GM19328 (cell line): ENCODE data around the gene ZDHHC19.
"Not testable (repeated sequence)": the region's sequence is repeated elsewhere in the genome, so short reads cannot be mapped to it uniquely, and the experiment has no call there.

Experiments used
- ATAC-seq: cut with Tn5 transposase; IDR thresholded peaks from one replicate; pipeline ENCODE4 v1.9.1; 2021; ENCODE audit warnings: mild to moderate bottlenecking, moderate library complexity; ENCODE audit not compliant: unreplicated experiment

ZDHHC19 gene

DNA sequence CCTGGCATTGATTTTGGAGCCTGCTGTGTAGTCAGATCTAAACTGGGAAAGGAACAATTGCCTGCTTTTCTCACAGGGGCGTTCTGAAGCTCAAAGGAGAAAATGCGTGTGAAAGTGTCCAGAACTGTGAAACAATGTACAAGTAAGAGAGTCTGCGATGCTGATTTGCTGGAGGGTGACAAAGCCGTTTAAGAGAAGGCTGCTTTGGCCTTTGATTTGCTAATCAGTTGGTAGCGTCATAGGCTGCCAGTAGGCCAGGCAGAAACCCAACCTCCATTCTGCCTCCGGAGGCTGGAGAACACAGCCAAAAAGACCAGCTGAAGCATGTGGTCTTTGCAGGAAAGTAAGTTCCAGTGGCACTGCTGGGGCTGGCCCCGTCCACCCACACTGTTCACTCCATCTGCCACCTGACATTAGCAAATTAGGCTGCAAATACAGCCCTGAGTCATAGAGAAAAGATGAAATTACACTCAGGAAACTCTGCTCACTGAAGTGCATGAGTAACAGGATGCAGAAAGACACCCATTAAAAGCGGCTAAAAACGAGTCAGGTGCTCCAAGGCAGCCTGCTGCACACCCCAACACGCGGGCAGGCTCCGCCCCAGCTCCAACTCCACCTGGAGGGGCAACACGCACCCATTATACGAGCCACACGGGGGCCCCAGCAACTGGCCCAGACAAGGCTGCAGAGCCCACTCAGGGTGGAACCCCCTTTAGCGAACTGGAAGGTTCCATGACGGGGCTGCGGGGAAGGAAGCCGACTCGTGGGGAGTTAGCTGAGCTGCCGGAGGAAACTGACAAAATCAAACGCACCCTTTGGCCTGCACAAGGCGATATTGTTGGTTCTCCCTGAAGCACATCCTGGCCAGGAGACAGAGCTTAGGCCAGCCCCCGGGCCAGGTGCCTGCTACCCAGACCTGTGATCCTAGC lies 31.6 kb downstream of the ZDHHC19 start:
- peak; percentile 62 for ATAC-seq

DNA sequence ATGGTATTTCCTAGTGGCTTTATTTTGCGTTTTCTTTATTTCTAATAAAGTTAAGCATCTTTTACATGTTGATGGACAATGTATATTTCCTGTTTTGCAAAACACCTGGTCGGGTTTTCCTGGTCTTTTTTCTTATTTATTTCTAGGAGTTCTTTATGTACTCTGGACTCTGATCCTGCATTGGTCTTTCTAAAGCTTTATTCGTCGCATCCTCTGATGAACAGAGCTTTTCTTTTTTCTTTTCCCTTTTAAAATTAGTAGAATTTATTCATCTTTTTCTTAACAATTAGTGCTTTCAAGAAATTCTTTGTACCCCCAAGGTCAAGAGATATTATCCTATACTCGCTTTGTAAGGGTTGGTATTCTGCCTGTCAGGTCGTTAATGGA lies 32.2 kb downstream of the ZDHHC19 start:
- no peak for ATAC-seq

DNA sequence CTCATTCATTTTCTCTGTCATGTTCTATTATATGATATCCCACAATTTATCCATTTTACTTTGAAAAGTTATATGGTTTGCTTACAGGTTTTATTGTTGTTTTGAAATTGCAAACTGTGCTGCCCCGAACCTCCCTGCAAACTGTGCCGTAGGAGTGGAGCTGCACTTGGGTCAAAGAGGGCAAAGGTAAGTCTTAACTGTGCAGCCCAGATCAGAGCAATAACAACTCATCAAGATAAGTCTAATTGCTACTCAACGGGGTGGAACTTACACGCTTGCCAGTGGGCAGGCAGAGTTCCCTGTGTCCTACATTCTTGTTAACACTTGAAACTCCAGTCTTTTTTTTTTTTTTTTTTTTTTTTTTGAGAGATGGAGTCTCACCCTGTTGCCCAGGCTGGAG lies 33.2 kb downstream of the ZDHHC19 start:
- ATAC-seq = no peak

DNA sequence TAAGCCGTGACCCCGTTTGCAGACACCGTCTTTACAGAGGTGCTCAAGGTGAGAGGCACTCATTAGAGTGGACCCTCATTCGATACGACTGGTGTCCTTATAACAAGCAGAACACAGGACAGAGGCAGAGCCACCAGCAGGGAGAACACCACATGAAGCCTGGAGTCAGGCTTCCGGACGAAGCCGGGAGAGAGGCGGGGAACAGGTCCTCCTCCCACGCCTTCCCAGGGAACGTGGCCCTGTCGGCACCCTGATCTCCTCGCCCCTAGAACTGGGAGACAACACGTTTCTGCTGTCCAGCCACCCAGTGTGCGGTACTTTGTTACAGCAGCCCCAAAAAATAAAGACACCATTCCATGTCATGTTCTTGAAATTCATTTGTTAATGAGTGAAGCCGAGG lies 33.6 kb downstream of the ZDHHC19 start:
- ATAC-seq = no peak

DNA sequence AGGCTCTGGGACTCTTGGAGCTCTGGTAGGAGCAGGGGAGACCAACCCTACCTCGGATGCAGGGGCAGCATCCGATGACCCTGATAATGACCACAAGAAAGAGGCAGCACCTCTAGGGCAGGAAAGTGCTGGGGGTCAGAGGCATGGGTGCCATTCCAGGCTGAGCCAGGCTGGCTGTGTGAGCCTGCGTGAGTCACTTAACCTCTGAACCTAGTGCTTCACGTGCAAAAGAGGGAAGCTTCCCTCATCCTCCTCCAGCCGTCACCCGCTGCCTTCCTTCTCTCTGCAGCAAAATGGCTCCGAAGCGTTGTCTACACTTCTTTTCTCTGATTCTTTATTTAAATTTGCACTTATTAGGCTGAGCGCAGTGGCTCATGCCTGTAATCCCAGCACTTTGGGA lies 35.5 kb downstream of the ZDHHC19 start:
- ATAC-seq = no peak

DNA sequence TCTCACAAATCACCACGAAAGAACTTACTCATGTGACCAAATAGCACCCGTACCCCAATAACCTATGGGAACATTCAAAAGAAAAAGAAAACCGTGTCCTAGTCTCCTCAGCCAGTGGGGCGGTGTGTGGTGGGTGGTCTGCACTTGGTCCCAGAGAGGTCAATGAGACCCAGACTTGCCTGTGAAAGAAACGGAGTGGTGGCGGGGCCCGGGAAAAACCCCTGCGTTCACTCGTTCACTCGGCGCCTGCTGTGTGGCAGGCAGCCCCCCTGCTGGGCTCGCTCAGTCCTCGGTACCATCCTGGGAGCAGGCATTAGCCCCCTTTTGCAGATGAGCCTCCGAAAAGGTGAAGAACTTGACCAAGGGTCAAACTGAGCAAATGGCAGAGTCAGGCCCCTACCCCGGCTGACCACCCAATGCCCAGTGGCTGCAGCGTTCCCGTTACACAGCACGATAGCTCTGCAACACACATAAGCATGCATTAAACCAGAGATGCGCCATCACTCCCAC lies 36.0 kb downstream of the ZDHHC19 start:
- ATAC-seq = no peak

DNA sequence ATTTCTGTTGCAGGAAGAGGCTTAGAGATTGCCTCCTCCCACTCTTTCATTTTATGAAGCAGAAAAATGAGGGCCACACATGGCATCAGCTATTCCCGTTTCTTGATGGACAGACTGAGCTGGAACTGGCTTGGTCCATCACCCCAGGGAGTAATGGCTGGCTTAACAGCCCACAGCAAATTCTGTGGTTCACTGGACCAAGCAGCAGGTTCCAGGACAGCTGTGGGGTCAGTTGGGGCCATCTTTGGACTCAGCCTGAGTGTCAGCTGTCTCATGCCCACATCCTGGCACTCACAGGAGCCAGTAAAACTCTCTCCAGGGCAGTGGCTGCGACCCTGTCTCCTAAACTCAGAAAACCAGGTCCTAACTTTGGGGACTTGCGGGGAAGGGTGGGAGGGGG lies 36.5 kb downstream of the ZDHHC19 start:
- no peak for ATAC-seq

DNA sequence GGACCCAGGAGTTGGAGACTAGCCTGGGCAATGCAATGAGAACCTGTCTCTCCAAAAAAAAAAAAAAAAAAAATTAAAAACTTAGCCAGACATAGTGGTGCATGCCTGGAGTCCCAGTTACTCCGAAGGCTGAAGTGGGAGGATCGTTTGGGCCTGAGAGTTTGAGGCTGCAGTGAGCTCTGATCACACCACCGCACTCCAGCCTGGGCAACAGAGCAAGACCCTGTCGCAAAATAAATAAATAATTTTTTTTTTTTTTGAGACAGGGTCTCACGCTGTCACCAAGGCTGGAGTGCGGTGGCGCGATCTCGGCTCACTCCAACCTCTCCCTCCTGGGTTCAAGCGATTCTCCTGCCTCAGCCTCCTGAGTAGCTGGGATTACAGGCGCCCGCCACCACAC lies 40.9 kb downstream of the ZDHHC19 start:
- ATAC-seq = not testable (repeated sequence)

DNA sequence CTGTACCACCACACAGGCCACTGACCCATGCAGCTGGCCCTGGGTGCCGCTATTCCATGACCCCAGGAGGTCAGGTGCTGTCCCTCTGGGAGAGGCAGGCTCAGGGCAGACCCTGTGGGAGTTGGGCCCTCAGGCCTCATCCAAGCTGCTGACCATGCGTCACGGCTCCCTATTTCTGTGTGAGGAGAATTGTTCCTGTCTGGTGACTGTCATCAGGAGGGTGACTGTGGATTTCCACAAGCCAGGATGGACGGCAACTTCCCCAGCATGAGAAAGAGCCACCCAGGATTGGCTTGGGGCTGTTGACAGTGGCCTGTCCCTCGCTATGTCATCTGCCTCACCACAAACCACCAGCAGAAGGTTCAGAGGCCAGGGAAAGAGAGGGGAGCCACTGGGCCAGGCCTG lies 41.4 kb downstream of the ZDHHC19 start:
- ATAC-seq = no peak

DNA sequence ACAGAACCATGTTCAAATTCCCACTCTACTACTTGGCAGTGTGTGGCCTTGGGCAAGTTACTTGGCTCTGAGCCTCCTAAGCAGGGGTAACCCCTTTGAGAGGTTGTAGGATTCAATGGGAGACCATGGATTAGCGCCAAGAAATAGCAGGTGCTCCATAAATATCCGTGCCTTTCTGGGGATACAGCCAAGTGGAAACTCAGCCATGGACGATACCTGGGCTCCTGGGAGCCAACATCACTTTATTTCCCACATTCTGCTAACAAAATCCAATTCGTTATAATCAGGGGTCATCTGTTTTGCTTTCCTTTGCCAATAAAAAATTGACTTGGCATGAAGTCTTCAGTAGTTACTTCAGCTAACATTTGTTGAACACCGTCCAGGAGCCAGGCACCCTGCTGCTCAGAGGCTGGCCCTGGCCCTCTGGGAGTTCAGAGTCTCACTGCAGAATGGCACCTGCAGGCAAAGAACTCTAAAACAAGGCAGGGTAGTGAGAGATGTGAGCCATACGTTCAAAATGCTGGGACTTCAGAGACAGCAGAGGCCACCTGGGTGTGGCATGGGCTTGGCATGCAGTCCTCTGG lies 42.3 kb downstream of the ZDHHC19 start:
- ATAC-seq = no peak

DNA sequence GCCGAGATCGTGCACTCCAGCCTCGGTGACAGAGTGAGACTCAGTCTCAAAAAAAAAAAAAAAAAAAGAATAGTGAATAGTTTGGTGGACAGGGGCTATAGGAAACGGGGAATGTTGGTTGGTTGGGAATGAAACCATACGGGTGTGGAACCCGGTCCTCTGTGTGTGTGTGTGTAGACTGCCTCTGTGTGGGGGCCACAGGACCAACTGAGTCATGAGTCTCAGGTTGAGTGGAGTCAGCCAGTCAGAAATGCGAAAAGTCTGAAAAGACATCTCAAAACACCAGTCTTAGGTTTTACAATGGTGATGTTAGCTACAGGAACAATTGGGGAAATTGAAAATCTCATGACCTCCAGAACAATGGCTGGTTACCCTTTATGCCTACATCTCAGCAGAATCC lies 44.5 kb downstream of the ZDHHC19 start:
- ATAC-seq = no peak

DNA sequence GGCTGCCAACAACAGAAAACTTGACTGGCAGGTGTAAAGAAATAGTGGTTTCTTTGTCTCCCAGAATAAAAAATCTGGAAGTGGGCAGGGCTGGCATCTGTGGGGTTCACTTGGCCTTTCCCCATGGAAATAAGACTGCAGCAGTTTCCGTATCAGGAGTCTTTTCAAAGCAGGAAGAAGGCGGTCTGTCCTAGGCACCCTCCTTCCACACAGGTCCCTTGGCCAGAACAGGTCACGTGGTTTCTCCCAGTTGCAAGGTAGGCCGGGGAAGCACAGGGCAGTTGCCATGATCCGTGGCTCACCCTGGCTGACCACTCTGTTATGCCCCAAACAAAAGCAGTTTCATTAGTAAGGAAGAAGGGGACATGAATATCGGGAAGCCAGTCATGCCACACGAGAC lies 45.4 kb downstream of the ZDHHC19 start:
- ATAC-seq = no peak

DNA sequence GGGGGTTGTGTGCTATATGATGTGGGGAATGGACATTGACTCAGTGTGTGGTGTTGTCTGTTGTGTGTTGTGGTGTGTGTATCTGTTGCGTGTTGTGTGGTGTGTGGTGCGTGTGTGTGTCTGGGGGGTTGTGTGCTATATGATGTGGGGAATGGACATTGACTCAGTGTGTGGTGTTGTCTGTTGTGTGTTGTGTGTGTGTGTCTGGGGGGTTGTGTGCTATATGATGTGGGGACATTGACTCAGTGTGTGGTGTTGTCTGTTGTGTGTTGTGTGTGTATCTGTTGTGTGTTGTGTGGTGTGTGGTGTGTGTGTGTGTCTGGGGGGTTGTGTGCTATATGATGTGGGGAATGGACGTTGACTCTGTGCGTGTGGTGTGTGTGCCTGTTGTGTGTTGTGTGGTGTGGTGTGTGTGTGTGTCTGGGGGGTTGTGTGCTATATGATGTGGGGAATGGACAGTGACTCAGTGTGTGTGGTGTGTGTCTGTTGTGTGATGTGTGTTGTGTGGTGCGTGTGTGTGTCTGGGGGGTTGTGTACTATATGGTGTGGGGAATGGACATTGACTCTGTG lies 46.1 kb downstream of the ZDHHC19 start:
- not testable (repeated sequence) for ATAC-seq

DNA sequence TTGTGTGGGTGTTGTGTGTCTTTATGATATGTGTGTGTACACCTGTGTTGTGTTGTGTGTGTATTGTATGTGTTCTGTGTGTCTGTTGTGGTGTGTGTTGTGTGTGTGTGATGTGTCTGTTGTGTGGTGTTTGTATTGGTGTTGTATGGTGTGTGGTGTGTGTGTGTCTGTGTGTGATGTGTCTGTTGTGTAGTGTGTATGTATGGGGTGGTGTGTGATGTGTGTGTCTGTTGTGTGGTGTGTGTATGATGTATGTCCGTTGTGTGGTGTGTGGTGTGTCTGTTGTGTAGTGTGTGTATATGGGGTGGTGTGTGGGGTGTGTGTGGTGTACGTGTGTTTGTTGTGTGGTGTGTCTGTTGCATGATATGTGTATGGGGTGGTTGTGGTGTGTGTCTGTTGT lies 46.6 kb downstream of the ZDHHC19 start:
- no peak for ATAC-seq

DNA sequence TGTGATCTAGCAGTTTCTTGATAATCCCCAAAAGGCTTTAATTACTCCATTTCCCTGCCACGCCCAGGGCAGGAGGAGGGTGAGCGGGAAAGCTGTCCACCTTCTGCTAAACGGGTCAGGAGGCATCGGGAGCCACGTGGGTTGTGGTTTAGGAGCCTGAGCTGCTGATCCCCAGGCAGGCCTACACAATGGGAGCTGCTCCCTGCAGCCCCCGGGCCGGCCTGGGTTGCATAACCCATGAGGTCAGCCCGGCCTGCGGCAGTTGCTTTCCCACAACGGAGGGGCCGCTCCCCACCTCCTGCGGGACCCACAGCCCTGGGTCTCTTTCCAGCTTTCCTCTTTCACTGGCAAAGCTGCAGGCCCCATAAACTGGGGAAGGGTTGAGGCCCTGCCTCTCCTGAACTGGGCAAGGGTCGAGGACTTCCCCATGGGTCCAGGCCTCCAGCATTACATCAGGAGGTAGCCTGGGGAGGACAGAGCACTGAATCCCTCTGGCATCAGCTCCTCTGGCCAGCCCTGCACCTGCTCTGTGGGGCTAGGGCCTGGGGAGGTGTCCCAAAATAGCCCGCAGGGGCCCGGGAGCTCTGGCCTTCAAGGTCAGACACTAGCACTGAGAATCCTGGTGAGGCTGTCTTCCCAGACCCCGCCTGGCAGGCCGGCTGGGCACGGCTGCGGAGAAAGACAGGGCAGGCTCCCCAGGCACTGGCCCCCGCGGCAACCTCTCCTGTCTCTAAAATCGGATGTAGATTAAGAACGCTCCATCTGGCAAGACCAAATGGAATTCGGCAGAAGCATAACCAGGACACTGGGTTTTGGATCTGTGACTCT lies 47.3 kb downstream of the ZDHHC19 start:
- ATAC-seq = no peak

DNA sequence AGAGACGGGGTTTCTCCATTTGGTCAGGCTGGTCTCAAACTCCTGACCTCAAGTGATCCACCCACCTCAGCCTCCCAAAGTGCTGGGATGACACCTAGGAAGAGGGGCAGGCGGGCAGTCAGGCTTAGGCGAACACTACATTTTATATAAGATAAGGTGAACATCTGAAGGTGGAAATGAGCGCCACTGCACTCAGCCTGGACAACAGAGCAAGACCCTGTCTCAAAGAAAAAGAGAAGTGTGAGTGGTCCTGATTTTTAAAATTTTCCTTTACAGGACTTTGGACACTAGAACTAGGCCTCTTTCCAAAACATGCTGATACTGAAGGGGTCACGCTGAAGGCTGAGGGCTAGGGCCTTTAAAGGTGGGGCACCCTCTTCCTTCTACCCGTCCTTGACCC lies 48.0 kb downstream of the ZDHHC19 start:
- no peak for ATAC-seq

DNA sequence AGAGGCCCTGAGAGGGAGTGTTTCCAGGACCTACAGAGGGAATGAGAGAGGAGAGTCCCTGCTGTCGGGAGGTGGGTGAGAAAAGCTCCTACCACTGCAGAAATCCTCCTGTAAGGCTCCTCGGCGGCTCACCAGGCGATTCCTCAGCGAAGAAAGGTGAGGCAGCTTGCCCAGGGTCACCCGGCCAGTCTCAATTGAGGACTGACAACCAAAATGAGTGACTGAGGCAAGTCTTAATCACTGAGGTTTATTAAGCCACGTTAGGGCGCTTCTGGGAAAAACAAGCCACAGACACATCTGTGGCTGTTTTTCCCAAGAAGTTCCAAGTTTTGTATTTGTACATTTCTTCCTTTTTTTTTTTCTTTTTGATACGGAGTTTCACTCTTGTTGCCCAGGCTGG lies 48.5 kb downstream of the ZDHHC19 start:
- no peak for ATAC-seq

DNA sequence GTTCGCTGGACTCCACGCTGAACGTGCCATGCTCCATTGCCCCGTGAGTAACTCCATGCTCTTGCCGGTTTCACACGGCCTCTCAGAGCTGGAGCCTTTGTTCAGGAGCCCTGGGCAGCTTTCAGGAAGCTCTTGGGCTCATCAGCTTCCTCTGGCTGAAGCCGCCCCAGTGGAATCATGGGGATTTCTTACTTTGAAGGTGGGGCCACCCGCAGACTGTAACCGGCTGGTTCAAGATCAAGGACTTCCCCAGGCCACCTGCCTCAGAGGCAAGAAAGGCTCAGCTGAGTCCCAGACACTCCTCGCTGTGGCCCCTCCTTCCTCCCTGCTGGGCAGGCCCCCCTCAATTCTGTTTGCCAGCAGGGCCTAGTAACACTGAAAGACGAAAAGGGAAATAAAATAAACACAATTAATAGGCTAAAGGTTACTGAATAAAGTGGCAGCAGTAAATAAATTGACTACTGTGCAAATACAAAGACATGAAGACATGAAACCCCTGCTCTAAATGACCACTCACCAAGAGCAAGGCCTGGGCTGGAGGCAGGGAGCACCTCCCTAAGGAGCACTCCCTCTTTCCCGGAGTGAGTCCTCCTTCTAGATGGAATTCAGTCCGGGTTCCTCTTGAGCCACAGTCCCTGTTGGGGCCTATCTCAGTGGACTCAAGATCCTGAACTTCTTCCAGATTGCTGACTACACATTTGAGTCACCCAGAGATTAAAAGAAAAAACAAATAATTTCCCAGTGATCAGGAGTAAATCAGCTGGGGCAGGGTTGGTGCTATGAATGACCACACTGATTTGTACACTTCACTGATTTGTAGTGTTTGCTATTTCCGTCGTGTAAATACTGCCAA lies 51.0 kb downstream of the ZDHHC19 start:
- peak; percentile 82 for ATAC-seq

DNA sequence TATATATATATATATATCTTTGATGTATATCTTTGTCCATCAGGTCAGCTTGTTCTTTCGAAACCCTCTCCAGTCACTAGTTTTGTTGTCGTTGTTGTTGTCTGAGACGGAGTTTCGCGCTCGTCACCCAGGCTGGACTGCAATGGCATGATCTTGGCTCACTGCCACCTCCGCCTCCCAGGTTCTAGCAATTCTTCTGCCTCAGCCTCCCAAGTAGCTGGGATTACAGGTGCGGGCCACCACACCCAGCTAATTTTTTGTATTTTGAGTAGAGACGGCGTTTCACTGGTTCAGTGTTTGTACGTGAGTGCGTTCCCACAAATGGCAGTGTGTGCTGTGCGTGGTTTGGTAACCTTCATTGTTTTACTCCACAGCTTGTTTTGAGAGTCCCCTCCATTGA lies 51.7 kb downstream of the ZDHHC19 start:
- no peak for ATAC-seq

DNA sequence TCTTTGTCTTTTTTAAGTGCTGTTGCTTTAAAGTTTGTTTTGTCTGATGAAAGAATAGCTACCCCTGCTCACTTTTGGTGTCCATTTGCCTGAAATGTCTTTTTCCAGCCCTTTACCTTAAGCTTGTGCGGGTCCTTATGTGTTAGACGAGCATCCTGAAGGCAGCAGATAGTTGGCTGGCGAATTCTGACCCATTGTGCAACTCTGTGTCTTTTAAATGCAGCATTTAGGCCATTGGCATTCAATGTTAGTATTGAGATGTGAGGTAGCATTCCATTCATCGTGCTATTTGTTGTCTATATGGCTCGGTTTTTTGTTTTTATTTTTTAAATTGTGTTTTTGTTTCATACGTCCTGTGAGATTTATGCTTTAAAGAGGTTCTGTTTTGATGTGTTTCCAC lies 55.0 kb downstream of the ZDHHC19 start:
- ATAC-seq = no peak
